Glomerular visceral epithelial cell (primary cell): ENCODE results near the gene METTL3.

ENCODE experiments used
- DNase-seq: peaks from one replicate; pipeline ENCODE4 v3.0.0-alpha.2; 2016; ENCODE audit errors: extremely low spot score

Gene METTL3

GRCh38 chr14:21476925-21477681 lies 34.0 kb downstream of the METTL3 start, which contains the start of the genes RAB2B and TOX4:
TSS of gene RAB2B (minus strand) at chr14:21476959. CDS start at chr14:21476872, 87 bp downstream.
TSS of gene TOX4 (plus strand) at chr14:21477195. CDS start at chr14:21477279, 84 bp downstream.
- DNase-seq: peak; percentile 99

GRCh38 chr14:21476523-21476924 lies 34.6 kb downstream of the METTL3 start:
- DNase-seq: peak; percentile 85

GRCh38 chr14:21475767-21476522 lies 35.2 kb downstream of the METTL3 start:
- no peak for DNase-seq

- DNase-seq: no peak
These were observed 43.5 kb downstream of the METTL3 start for GRCh38 chr14:21467616-21468015.

- peak; percentile 100 for DNase-seq
These were observed 55.0 kb downstream of the METTL3 start, which contains the start of gene CHD8 for GRCh38 chr14:21455912-21456667. TSS of gene CHD8 (minus strand) at chr14:21456123. CDS start at chr14:21431643, 24,480 bp downstream.

GRCh38 chr14:21455592-21455911 lies 55.6 kb downstream of the METTL3 start:
- DNase-seq: no peak

- peak; percentile 27 for DNase-seq
These were observed 56.1 kb downstream of the METTL3 start for GRCh38 chr14:21454843-21455544.

- no peak for DNase-seq
These were observed 61.3 kb downstream of the METTL3 start for GRCh38 chr14:21449899-21450216.
